T-cell (primary cell): Measurements from ENCODE around the gene PECR. TPM values are rescaled to one million over a fixed set of nuclear protein-coding genes. Genes with fewer than 3 reads are reported as not detected.

ENCODE experiments used
- ATAC-seq, 4 experiments: fragments of 200-7000 bp in 3 of 4; fragments of 150-1000 bp in 1 of 4; cut with Tn5 transposase; replicated peaks in 1 of 4; 1 replicate in 3 of 4; 2 replicates in 1 of 4; pipeline ENCODE4 v1.10.0; 2021; ENCODE audit warnings: moderate library complexity in 3 of 4, mild to moderate bottlenecking in 2 of 4, moderate number of reproducible peaks in 1 of 4
- CTCF ChIA-PET, 2 donors: fragments of 300-600 bp; sonication (Branson Sonifier 250); formaldehyde crosslinking; loops; one replicate each; lab custom pipeline; 2022; ENCODE audit warnings: antibody characterized with exemption in 2 of 2; lab: Charles Lee
- POLR2A ChIA-PET, 2 donors: fragments of 300-600 bp; sonication (Branson Sonifier 250); formaldehyde crosslinking; loops; one replicate each; lab custom pipeline; 2022; ENCODE audit warnings: antibody characterized with exemption in 2 of 2; lab: Charles Lee
- DNase-seq, 35 experiments: peaks; one replicate each; pipeline versions ENCODE4 v3.0.0 to v3.0.0-alpha.2; 2013 to 2023
- H3K27ac ChIP-seq: one replicate; pipeline ENCODE4 v1.5.1; 2013; ENCODE audit warnings: low read length
- H3K27me3 ChIP-seq, 2 experiments: replicated peaks in 1 of 2; 1 replicate in 1 of 2; 2 replicates in 1 of 2; pipeline versions ENCODE4 v1.6.1 to v1.7.0; 2013; ENCODE audit warnings: low read length in 1 of 2, mixed read lengths in 1 of 2; ENCODE audit not compliant: control insufficient read depth in 2 of 2, insufficient read depth in 2 of 2; ENCODE audit errors: extremely low read depth in 1 of 2
- H3K36me3 ChIP-seq, 2 donors: 1 replicate in 1 of 2; 2 replicates in 1 of 2; pipeline versions ENCODE4 v1.6.1 to v1.7.0; 2013; ENCODE audit warnings: low read length in 1 of 2; ENCODE audit not compliant: control insufficient read depth in 2 of 2, insufficient read depth in 1 of 2; ENCODE audit errors: extremely low read depth in 1 of 2
- H3K4me1 ChIP-seq, 2 experiments: 1 replicate in 1 of 2; 2 replicates in 1 of 2; pipeline versions ENCODE4 v1.6.1 to v1.7.0; 2013; ENCODE audit warnings: low read length in 2 of 2, mixed read lengths in 1 of 2; ENCODE audit not compliant: insufficient read depth in 2 of 2, control insufficient read depth in 1 of 2; ENCODE audit errors: extremely low read depth in 1 of 2
- H3K4me3 ChIP-seq, 2 donors: 1 replicate in 1 of 2; 2 replicates in 1 of 2; pipeline versions ENCODE4 v1.5.1 to v1.7.0; 2013; ENCODE audit warnings: mild to moderate bottlenecking in 2 of 2, low read length in 1 of 2, moderate library complexity in 1 of 2; ENCODE audit not compliant: control insufficient read depth in 1 of 2; ENCODE audit errors: extremely low read depth in 1 of 2
- H3K9me3 ChIP-seq: 2 replicates; pipeline ENCODE4 v1.7.0; 2013
- H3K27ac Mint-ChIP-seq, 2 donors: one replicate each; pipeline ENCODE4 v1.8.0; 2020 to 2021; ENCODE audit warnings: mild to moderate bottlenecking in 2 of 2, mixed read lengths in 2 of 2
- H3K27me3 Mint-ChIP-seq, 2 donors: one replicate each; pipeline ENCODE4 v1.8.0; 2021 to 2022; ENCODE audit warnings: mixed read lengths in 2 of 2
- H3K36me3 Mint-ChIP-seq: one replicate; pipeline ENCODE4 v1.8.0; 2021; ENCODE audit warnings: mixed read lengths
- H3K4me1 Mint-ChIP-seq, 3 donors: one replicate each; pipeline ENCODE4 v1.8.0; 2020 to 2022; ENCODE audit warnings: mixed read lengths in 3 of 3, mild to moderate bottlenecking in 1 of 3
- H3K4me3 Mint-ChIP-seq, 3 donors: one replicate each; pipeline ENCODE4 v1.8.0; 2020 to 2022; ENCODE audit warnings: mild to moderate bottlenecking in 3 of 3, mixed read lengths in 3 of 3, moderate library complexity in 3 of 3
- H3K9me3 Mint-ChIP-seq, 3 donors: one replicate each; pipeline ENCODE4 v1.8.0; 2020 to 2022; ENCODE audit warnings: mixed read lengths in 3 of 3
- WGBS: methylation state at CpG from one replicate; pipeline ENCODE4 v1.1.5; 2013; ENCODE audit warnings: missing lambda C conversion rate; ENCODE audit not compliant: insufficient coverage; 5-methylcytosine and 5-hydroxymethylcytosine counted together
- total RNA-seq, 35 experiments: library from RNA in 6 of 35; stranded (reverse) in 6 of 35; fragments of 120-200 nt in 1 of 35; gene quantifications; one replicate each; pipeline versions ENCODE4 v1.2.1 to v1.2.4 and lab custom pipeline; 2013 to 2026

Gene PECR
- total RNA-seq, 5 donors from 2014 or later (not counting 1 experiment from before 2014, with no cell fraction given), result 17.4 to 26.2 (median 20.6) TPM

GRCh38 chr2:216055680-216056079 lies 25.9 kb downstream of the PECR start:
- H3K9me3 Mint-ChIP-seq, result no peaks in the 10 kb centered on the region
- Histone ChIP-seq H3K27ac (no peak overlapping the region), H3K27me3 (no peaks in the 10 kb centered on the region), H3K9me3 (no peaks in the 10 kb centered on the region), H3K36me3 (peaks cover 0 to 6% of the 10 kb centered on the region in 2 donors), H3K4me1 (peaks cover 8 to 10% of the 10 kb centered on the region in 2 experiments), H3K4me3 (no peak overlapping the region)
- POLR2A ChIA-PET, result no interaction called here
- CTCF ChIA-PET, result interaction anchor here in 1 of 2 donors (0.6 kb wide), 1 partner anchor 52 kb away, joined by 3 read pairs; no protein-coding TSS in a partner anchor
- H3K27ac Mint-ChIP-seq, result peak overlapping the region in 1 of 2 donors; percentile 10
- no peaks in the 10 kb centered on the region for H3K27me3 Mint-ChIP-seq
- H3K36me3 Mint-ChIP-seq, result peaks cover 30% of the 10 kb centered on the region
- DNase-seq (no peak), ATAC-seq (no peak)
- peaks cover 21 to 40% (median 30%) of the 10 kb centered on the region in 3 donors for H3K4me1 Mint-ChIP-seq
- WGBS, result 100% methylated on average over 2 of the region's 4 CpGs
- H3K4me3 Mint-ChIP-seq, result no peak overlapping the region

- Mint-ChIP-seq H3K36me3 (peaks cover 38% of the 10 kb centered on the region), H3K27me3 (no peaks in the 10 kb centered on the region), H3K4me1 (peaks cover 11 to 17% (median 12%) of the 10 kb centered on the region in 3 donors), H3K9me3 (no peaks in the 10 kb centered on the region), H3K27ac (no peak overlapping the region), H3K4me3 (no peak overlapping the region)
- Histone ChIP-seq H3K27me3 (no peaks in the 10 kb centered on the region), H3K36me3 (peaks cover 0 to 15% of the 10 kb centered on the region in 2 donors), H3K4me1 (peaks cover 0 to 3% of the 10 kb centered on the region in 2 experiments), H3K4me3 (no peak overlapping the region), H3K27ac (no peak overlapping the region), H3K9me3 (no peaks in the 10 kb centered on the region)
- 100% methylated on average over 1 of the region's 2 CpGs for WGBS
- POLR2A ChIA-PET, result interaction anchor here in 1 of 2 donors (0.5 kb wide), 1 partner anchor 89 kb away, joined by 3 read pairs; no protein-coding TSS in a partner anchor
- DNase-seq (no peak), ATAC-seq (no peak)
- CTCF ChIA-PET, result no interaction called here
Measured at GRCh38 chr2:216052420-216052819, 29.2 kb downstream of the PECR start.

GRCh38 chr2:216051350-216051749 lies 30.3 kb downstream of the PECR start:
- H3K36me3 ChIP-seq, result peaks cover 0 to 15% of the 10 kb centered on the region in 2 donors
- H3K27me3 Mint-ChIP-seq, result no peaks in the 10 kb centered on the region
- no peaks in the 10 kb centered on the region for H3K9me3 Mint-ChIP-seq
- no peak for DNase-seq
- H3K36me3 Mint-ChIP-seq, result peaks cover 38% of the 10 kb centered on the region
- H3K9me3 ChIP-seq, result no peaks in the 10 kb centered on the region
- H3K4me1 Mint-ChIP-seq, result peaks cover 4 to 9% (median 6%) of the 10 kb centered on the region in 3 donors
- no peak overlapping the region for H3K4me3 Mint-ChIP-seq
- no peak overlapping the region for H3K4me3 ChIP-seq
- H3K27me3 ChIP-seq, result no peaks in the 10 kb centered on the region
- no peak for ATAC-seq
- H3K4me1 ChIP-seq, result no peaks in the 10 kb centered on the region
- ChIA-PET CTCF (no interaction called here), POLR2A (interaction anchor here in 1 of 2 donors (1.0 kb wide), 1 partner anchor 10 kb away, joined by 3 read pairs; no protein-coding TSS in a partner anchor)
- no peak overlapping the region for H3K27ac ChIP-seq
- no peak overlapping the region for H3K27ac Mint-ChIP-seq
- 100% methylated on average over 1 of the region's 3 CpGs for WGBS

GRCh38 chr2:216049452-216049851 lies 32.2 kb downstream of the PECR start:
- Histone ChIP-seq H3K36me3 (peaks cover 0 to 29% of the 10 kb centered on the region in 2 donors), H3K4me3 (no peak overlapping the region), H3K4me1 (no peaks in the 10 kb centered on the region), H3K9me3 (no peaks in the 10 kb centered on the region), H3K27ac (no peak overlapping the region), H3K27me3 (no peaks in the 10 kb centered on the region)
- ATAC-seq (no peak), DNase-seq (no peak)
- Mint-ChIP-seq H3K4me3 (no peak overlapping the region), H3K27me3 (no peaks in the 10 kb centered on the region), H3K9me3 (no peaks in the 10 kb centered on the region), H3K36me3 (peaks cover 31% of the 10 kb centered on the region), H3K27ac (no peak overlapping the region), H3K4me1 (no peaks in the 10 kb centered on the region)
- ChIA-PET CTCF (interaction anchor here in 1 of 2 donors (0.7 kb wide), 2 partner anchors 65 to 1300 kb away, joined by 3 read pairs; no protein-coding TSS in a partner anchor), POLR2A (interaction anchor here in 1 of 2 donors (0.6 kb wide), 1 partner anchor 92 kb away, joined by 9 read pairs; no protein-coding TSS in a partner anchor)
- WGBS, result no CpG with 5 or more reads among the region's 2 CpGs

DNA sequence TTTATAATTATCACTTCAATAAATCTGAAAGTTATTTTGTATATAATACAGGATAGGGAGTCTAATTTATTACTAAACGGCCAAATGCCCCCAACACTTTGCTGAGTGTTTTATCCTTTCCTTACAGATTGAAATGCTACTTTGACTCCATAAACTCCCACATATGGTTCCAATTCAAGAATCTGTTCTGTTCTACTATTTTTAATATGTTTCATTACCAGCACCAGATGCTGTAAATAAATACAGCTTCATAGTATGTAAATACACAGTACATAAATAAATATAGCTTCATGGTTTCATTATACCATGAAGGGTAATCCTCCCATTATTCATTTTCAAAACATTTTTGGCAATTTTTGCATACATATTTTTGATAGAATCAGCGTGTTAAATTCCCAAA lies 34.2 kb downstream of the PECR start:
- no peaks in the 10 kb centered on the region for H3K9me3 Mint-ChIP-seq
- DNase-seq, result no peak
- H3K27me3 Mint-ChIP-seq, result no peaks in the 10 kb centered on the region
- no CpG with 5 or more reads among the region's 2 CpGs for WGBS
- ChIA-PET POLR2A (interaction anchor here in 1 of 2 donors (0.6 kb wide), 1 partner anchor 282 kb away, joined by 3 read pairs; no protein-coding TSS in a partner anchor), CTCF (interaction anchor here in 1 of 2 donors (0.6 kb wide), 1 partner anchor 1170 kb away, joined by 3 read pairs; no protein-coding TSS in a partner anchor)
- peaks cover 38% of the 10 kb centered on the region for H3K36me3 Mint-ChIP-seq
- Histone ChIP-seq H3K27me3 (no peaks in the 10 kb centered on the region), H3K4me3 (no peak overlapping the region), H3K9me3 (no peaks in the 10 kb centered on the region), H3K4me1 (no peaks in the 10 kb centered on the region), H3K36me3 (peaks cover 4 to 45% of the 10 kb centered on the region in 2 donors), H3K27ac (no peak overlapping the region)
- no peak overlapping the region for H3K27ac Mint-ChIP-seq
- ATAC-seq, result no peak
- H3K4me3 Mint-ChIP-seq, result no peak overlapping the region
- H3K4me1 Mint-ChIP-seq, result no peaks in the 10 kb centered on the region

- Mint-ChIP-seq H3K36me3 (peaks cover 34% of the 10 kb centered on the region), H3K4me1 (no peaks in the 10 kb centered on the region), H3K27me3 (no peaks in the 10 kb centered on the region), H3K9me3 (no peaks in the 10 kb centered on the region), H3K27ac (no peak overlapping the region), H3K4me3 (no peak overlapping the region)
- no peak overlapping the region for H3K27ac ChIP-seq
- ATAC-seq (no peak), DNase-seq (no peak)
- no peak overlapping the region for H3K4me3 ChIP-seq
- ChIA-PET POLR2A (no interaction called here), CTCF (interaction anchor here (1.2 to 2.0 kb wide), 3 partner anchors 13 to 69 kb away, joined by 3 to 6 read pairs (median 4); no protein-coding TSS in a partner anchor)
- no peaks in the 10 kb centered on the region for H3K27me3 ChIP-seq
- 40% methylated on average over 1 of the region's 5 CpGs for WGBS
- no peaks in the 10 kb centered on the region for H3K4me1 ChIP-seq
- peaks cover 4 to 55% of the 10 kb centered on the region in 2 donors for H3K36me3 ChIP-seq
- H3K9me3 ChIP-seq, result no peaks in the 10 kb centered on the region
Measured at GRCh38 chr2:216044883-216045486, 36.6 kb downstream of the PECR start.
